ENCODE data around the gene OLFML1.

Gene OLFML1

GRCh38 chr11:7532405-7533145 is 47.3 kb downstream of the OLFML1 start:
- DNase-seq (ENCODE audit: low read depth), result no peak

- no peak for DNase-seq (ENCODE audit: low read depth)
Measured at GRCh38 chr11:7533199-7534041, 48.1 kb downstream of the OLFML1 start.

GRCh38 chr11:7534042-7534378 is 48.7 kb downstream of the OLFML1 start:
- DNase-seq (ENCODE audit: low read depth), result no peak

- DNase-seq (ENCODE audit: low read depth), result no peak
Measured at GRCh38 chr11:7536100-7536499, 50.8 kb downstream of the OLFML1 start.

GRCh38 chr11:7537265-7537664 is 52.0 kb downstream of the OLFML1 start:
- DNase-seq (ENCODE audit: low read depth), result no peak

GRCh38 chr11:7538031-7538430 is 52.7 kb downstream of the OLFML1 start:
- no peak for DNase-seq (ENCODE audit: low read depth)

GRCh38 chr11:7538466-7539454 is 53.5 kb downstream of the OLFML1 start:
- no peak for DNase-seq (ENCODE audit: low read depth)

- no peak for DNase-seq (ENCODE audit: low read depth)
Measured at GRCh38 chr11:7540830-7541555, 55.7 kb downstream of the OLFML1 start.

- DNase-seq (ENCODE audit: low read depth), result no peak
Measured at GRCh38 chr11:7543302-7543701, 58.0 kb downstream of the OLFML1 start.

GRCh38 chr11:7544021-7544420 is 58.7 kb downstream of the OLFML1 start:
- no peak for DNase-seq (ENCODE audit: low read depth)

GRCh38 chr11:7545611-7546010 is 60.3 kb downstream of the OLFML1 start:
- DNase-seq (ENCODE audit: low read depth), result no peak

- no peak for DNase-seq (ENCODE audit: low read depth)
Measured at GRCh38 chr11:7546324-7546791, 61.1 kb downstream of the OLFML1 start.

- DNase-seq (ENCODE audit: low read depth), result no peak
Measured at GRCh38 chr11:7547687-7548086, 62.4 kb downstream of the OLFML1 start.

GRCh38 chr11:7548659-7549274 is 63.5 kb downstream of the OLFML1 start:
- DNase-seq (ENCODE audit: low read depth), result no peak

GRCh38 chr11:7549681-7550080 is 64.4 kb downstream of the OLFML1 start:
- DNase-seq (ENCODE audit: low read depth), result no peak

GRCh38 chr11:7551571-7551970 is 66.3 kb downstream of the OLFML1 start:
- no peak for DNase-seq (ENCODE audit: low read depth)

GRCh38 chr11:7552666-7553065 is 67.4 kb downstream of the OLFML1 start:
- no peak for DNase-seq (ENCODE audit: low read depth)

- DNase-seq (ENCODE audit: low read depth), result no peak
Measured at GRCh38 chr11:7555052-7555699, 69.9 kb downstream of the OLFML1 start.

- DNase-seq (ENCODE audit: low read depth), result no peak
Measured at GRCh38 chr11:7558046-7558445, 72.7 kb downstream of the OLFML1 start.

Data from activated gamma-delta T cell treated with anti-CD3 and anti-CD28 coated beads, Interleukin-2, amount 50 U/mL, for 16 hours (primary cell).